IPS-15b (cell line): ENCODE results near the gene ABR.
"Not testable (repeated sequence)": the region's sequence is repeated elsewhere in the genome, so short reads cannot be mapped to it uniquely, and the experiment has no call there.

Experiments
- H3K27me3 ChIP-seq: one replicate; pipeline ENCODE4 v1.6.1; 2013; ENCODE audit warnings: low read length; ENCODE audit not compliant: control insufficient read depth, insufficient read depth
- H3K36me3 ChIP-seq: one replicate; pipeline ENCODE4 v1.6.1; 2013; ENCODE audit warnings: low read length; ENCODE audit not compliant: control insufficient read depth, insufficient read depth
- H3K4me1 ChIP-seq: one replicate; pipeline ENCODE4 v1.6.1; 2013; ENCODE audit warnings: mild to moderate bottlenecking, low read length; ENCODE audit not compliant: control insufficient read depth, insufficient read depth
- H3K4me3 ChIP-seq: one replicate; pipeline ENCODE4 v1.5.1; 2013; ENCODE audit warnings: low read depth, low read length
- H3K9ac ChIP-seq: one replicate; pipeline ENCODE4 v1.6.1; 2013; ENCODE audit warnings: low read depth, mild to moderate bottlenecking, low read length
- H3K9me3 ChIP-seq: one replicate; pipeline ENCODE4 v1.6.1; 2013; ENCODE audit warnings: mild to moderate bottlenecking, low read length; ENCODE audit not compliant: control insufficient read depth, insufficient read depth

The ABR gene

GRCh38 chr17:1108765-1109605 lies 70.8 kb downstream of the ABR start:
- Histone ChIP-seq H3K27me3 (peaks cover 4% of the 10 kb centered on the region), H3K9ac (no peak overlapping the region), H3K4me3 (peak overlapping the region; percentile 49), H3K36me3 (no peaks in the 10 kb centered on the region), H3K9me3 (no peaks in the 10 kb centered on the region), H3K4me1 (peaks cover 2% of the 10 kb centered on the region)

GRCh38 chr17:1108478-1108764 lies 71.4 kb downstream of the ABR start:
- peaks cover 2% of the 10 kb centered on the region for H3K4me1 ChIP-seq
- peak overlapping the region; percentile 49 for H3K4me3 ChIP-seq
- H3K9me3 ChIP-seq, result no peaks in the 10 kb centered on the region
- H3K36me3 ChIP-seq, result no peaks in the 10 kb centered on the region
- peaks cover 4% of the 10 kb centered on the region for H3K27me3 ChIP-seq
- H3K9ac ChIP-seq, result no peak overlapping the region

GRCh38 chr17:1107777-1108477 lies 71.9 kb downstream of the ABR start:
- H3K9ac ChIP-seq, result no peak overlapping the region
- peaks cover 2% of the 10 kb centered on the region for H3K4me1 ChIP-seq
- no peaks in the 10 kb centered on the region for H3K9me3 ChIP-seq
- peaks cover 4% of the 10 kb centered on the region for H3K27me3 ChIP-seq
- no peaks in the 10 kb centered on the region for H3K36me3 ChIP-seq
- H3K4me3 ChIP-seq, result peak overlapping the region; percentile 49

DNA sequence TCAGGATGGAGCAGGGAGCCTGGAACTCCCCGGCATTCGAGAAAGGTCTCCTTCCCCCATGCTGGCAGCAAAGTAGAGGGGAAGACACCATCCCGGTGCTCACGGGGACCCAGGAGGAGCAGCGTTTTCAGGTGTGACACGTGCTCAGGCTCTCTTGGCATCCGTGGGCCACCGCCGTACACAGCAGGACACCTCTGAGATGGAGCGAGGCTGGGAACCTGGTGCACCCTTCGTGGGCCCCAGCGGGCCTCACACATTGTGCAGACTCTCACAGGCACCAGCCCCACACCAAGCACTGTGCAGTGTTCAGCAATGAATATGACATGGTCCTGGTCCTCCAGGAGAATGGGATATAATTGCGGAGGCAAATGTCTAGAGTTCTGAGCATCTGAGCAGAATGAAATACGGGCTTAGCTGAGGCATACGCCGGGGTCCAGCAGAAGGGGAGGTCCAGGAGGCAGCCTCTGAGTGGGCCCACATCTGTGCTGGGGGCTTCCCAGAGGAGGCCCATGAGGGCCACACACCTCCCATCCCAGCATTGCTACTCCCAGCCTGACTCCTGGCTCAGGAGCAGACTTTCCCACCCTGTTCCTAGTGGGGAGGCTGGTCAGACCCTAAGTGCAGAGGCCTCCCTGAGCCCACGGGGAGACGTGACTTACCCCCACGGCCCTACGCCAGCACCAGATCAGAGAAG lies 72.6 kb downstream of the ABR start:
- no peaks in the 10 kb centered on the region for H3K36me3 ChIP-seq
- H3K4me3 ChIP-seq, result no peak overlapping the region
- H3K9ac ChIP-seq, result no peak overlapping the region
- H3K9me3 ChIP-seq, result no peaks in the 10 kb centered on the region
- peaks cover 4% of the 10 kb centered on the region for H3K27me3 ChIP-seq
- H3K4me1 ChIP-seq, result peaks cover 2% of the 10 kb centered on the region

DNA sequence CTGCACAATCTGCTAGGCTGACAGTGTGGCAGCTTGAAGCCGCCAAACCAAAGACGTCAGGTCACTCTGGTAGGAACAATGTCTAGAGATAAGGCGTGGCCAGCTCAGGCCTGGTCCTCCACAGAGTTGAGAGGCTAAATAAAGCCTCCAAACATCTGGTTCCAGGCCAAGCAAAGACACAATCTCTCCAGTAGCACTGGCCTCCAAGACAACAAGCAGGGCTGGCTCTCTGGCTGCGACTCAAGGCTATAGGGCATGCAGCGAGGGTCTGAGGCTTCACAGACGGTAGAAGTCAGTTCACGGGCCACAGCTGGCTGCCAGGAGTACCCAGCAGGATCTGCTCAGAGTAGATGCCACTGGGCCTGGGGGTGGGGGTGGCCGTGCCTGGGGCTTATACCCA lies 75.6 kb downstream of the ABR start:
- Histone ChIP-seq H3K4me3 (no peak overlapping the region), H3K4me1 (no peaks in the 10 kb centered on the region), H3K27me3 (peaks cover 4% of the 10 kb centered on the region), H3K9ac (no peak overlapping the region), H3K36me3 (peaks cover 6% of the 10 kb centered on the region), H3K9me3 (no peaks in the 10 kb centered on the region)

GRCh38 chr17:1100382-1100781 lies 79.4 kb downstream of the ABR start:
- Histone ChIP-seq H3K9me3 (no peaks in the 10 kb centered on the region), H3K9ac (no peak overlapping the region), H3K36me3 (peaks cover 9% of the 10 kb centered on the region), H3K4me3 (no peak overlapping the region), H3K4me1 (no peaks in the 10 kb centered on the region), H3K27me3 (no peaks in the 10 kb centered on the region)

DNA sequence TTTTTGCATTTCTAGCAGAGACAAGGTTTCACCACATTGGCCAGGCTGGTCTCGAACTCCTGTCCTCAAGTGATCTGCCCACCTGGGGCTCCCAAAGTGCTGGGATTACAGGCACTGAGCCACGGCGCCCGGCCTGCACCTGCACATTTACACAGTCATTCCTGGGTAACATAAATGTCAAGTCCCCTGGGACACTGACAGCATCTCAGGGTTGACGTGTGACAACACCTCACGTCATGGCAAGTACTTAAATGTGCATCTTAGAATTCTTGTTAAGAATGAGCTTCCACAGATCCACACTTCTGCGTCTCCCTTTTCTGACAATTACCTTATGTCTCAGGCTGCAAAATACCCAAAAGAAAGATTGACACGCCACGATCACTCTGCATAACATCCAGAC lies 80.5 kb downstream of the ABR start:
- no peaks in the 10 kb centered on the region for H3K27me3 ChIP-seq
- no peaks in the 10 kb centered on the region for H3K4me1 ChIP-seq
- H3K9ac ChIP-seq, result no peak overlapping the region
- no peak overlapping the region for H3K4me3 ChIP-seq
- H3K36me3 ChIP-seq, result peaks cover 11% of the 10 kb centered on the region
- H3K9me3 ChIP-seq, result no peaks in the 10 kb centered on the region

- peaks cover 11% of the 10 kb centered on the region for H3K36me3 ChIP-seq
- not testable (repeated sequence) for H3K27me3 ChIP-seq, H3K9ac ChIP-seq, H3K4me1 ChIP-seq, H3K4me3 ChIP-seq, H3K9me3 ChIP-seq
Measured at GRCh38 chr17:1097972-1098744, 81.6 kb downstream of the ABR start.

DNA sequence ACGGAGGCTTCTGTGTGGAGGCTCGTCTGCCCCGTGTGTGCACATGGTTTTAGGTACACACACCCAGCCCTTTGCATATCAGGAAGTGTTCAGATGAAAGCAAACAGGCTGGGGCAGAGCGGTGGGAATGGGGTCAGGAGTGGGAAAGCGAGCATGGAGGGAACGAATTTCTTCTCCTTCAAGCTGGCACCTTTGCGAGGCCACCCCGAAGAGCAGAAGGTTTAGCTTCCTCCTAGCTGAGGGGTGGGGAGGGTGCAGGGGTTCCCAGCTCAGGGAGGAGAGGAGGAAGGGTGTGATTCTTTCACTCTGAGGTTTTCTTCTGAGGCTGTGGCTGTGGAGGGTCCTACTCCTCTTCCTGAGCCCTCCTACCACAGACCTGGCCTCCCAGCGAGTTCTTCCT lies 83.6 kb downstream of the ABR start:
- Histone ChIP-seq H3K36me3 (peaks cover 16% of the 10 kb centered on the region), H3K27me3 (no peaks in the 10 kb centered on the region), H3K4me3 (no peak overlapping the region), H3K9me3 (no peaks in the 10 kb centered on the region), H3K9ac (no peak overlapping the region), H3K4me1 (no peaks in the 10 kb centered on the region)

- no peak overlapping the region for H3K4me3 ChIP-seq
- H3K4me1 ChIP-seq, result no peaks in the 10 kb centered on the region
- H3K27me3 ChIP-seq, result no peaks in the 10 kb centered on the region
- no peaks in the 10 kb centered on the region for H3K9me3 ChIP-seq
- peaks cover 16% of the 10 kb centered on the region for H3K36me3 ChIP-seq
- H3K9ac ChIP-seq, result no peak overlapping the region
Measured at GRCh38 chr17:1095853-1096173, 84.0 kb downstream of the ABR start.

DNA sequence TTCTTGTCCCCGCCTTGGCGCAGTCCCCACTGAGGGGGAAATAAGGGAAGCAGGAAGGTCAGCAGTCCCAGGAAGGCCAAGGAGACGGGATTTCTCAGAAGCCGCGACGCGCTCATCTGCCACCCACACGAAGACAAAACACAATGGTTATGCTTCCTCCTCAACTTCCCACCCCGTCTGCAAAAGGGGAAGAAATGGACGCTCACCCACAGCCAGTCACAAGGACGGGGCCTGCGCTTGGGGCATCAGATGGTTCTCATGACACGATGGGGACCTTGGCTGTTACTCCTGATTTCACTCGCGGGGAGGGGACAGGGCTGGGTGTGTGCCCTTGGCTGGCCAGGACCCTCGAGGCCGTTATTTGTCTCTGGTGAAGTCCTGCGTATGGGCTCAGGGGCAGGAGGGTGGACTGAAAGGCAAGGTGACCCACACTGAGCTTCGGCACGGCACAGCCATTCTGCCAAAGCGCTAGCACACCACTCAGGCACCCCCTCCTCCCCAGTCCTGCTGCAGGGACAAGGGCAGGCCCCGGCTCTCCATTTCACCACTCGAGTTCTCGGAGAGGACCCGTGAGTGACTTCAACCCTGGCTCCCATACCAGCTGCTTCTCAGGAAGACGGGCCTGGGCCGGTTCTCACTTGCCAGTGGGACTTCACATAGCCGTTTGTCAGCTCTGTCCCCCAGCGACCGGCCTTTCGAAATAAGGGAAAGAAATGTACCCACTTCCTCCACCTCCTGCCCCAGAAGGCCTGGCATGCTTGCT lies 84.5 kb downstream of the ABR start:
- no peak overlapping the region for H3K9ac ChIP-seq
- no peaks in the 10 kb centered on the region for H3K9me3 ChIP-seq
- no peaks in the 10 kb centered on the region for H3K4me1 ChIP-seq
- H3K4me3 ChIP-seq, result no peak overlapping the region
- peaks cover 11% of the 10 kb centered on the region for H3K36me3 ChIP-seq
- no peaks in the 10 kb centered on the region for H3K27me3 ChIP-seq
